H1 (cell line): Measurements from ENCODE around the gene PCSK1N. TPM values are rescaled to one million over a fixed set of nuclear protein-coding genes. Genes with fewer than 3 reads are reported as not detected.

Source experiments
- CTCF ChIA-PET: fragments of 300-600 bp; sonication (Branson Sonifier 250); formaldehyde crosslinking; loops from one replicate; lab custom pipeline; 2021; ENCODE audit not compliant: partially characterized antibody; lab: Charles Lee
- POLR2A ChIA-PET: fragments of 300-600 bp; sonication (Branson Sonifier 250); formaldehyde crosslinking; loops from one replicate; lab custom pipeline; 2021; ENCODE audit warnings: inconsistent platforms; ENCODE audit not compliant: partially characterized antibody; lab: Charles Lee
- DNase-seq, 2 experiments: peaks; one replicate each; pipeline versions ENCODE4 v3.0.0 to v3.0.0-alpha.2; 2010 to 2022; ENCODE audit warnings: low spot score in 2 of 2, low read depth in 1 of 2, mixed read lengths in 1 of 2
- FAIRE-seq: peaks from 2 replicates; lab custom pipeline; 2011; peaks lifted over from hg19 to GRCh38; lab: Jason Lieb, UNC
- H2AFZ ChIP-seq: 2 replicates; pipeline ENCODE4 v1.8.1; 2012; ENCODE audit warnings: low read length, inconsistent platforms
- H2AK5ac ChIP-seq: 2 replicates; pipeline ENCODE4 v1.6.1; 2013; ENCODE audit warnings: low read depth, low read length
- H2BK120ac ChIP-seq: replicated peaks from 2 replicates; pipeline ENCODE3; 2013; ENCODE audit warnings: low read depth, low read length, inconsistent platforms
- H2BK12ac ChIP-seq: 2 replicates; pipeline ENCODE4 v1.6.1; 2013; ENCODE audit warnings: low read depth, low read length
- H2BK15ac ChIP-seq: 2 replicates; pipeline ENCODE4 v1.6.1; 2013; ENCODE audit warnings: low read length
- H2BK20ac ChIP-seq: 2 replicates; pipeline ENCODE4 v1.6.1; 2013; ENCODE audit warnings: low read length
- H2BK5ac ChIP-seq: 2 replicates; pipeline ENCODE4 v1.6.1; 2013; ENCODE audit warnings: low read depth, low read length
- H3K14ac ChIP-seq: 2 replicates; pipeline ENCODE4 v1.6.1; 2013; ENCODE audit warnings: inconsistent platforms; ENCODE audit not compliant: insufficient read length
- H3K18ac ChIP-seq: 2 replicates; pipeline ENCODE4 v1.6.1; 2013; ENCODE audit warnings: low read length; ENCODE audit errors: extremely low read depth
- H3K23ac ChIP-seq: 2 replicates; pipeline ENCODE4 v1.6.1; 2013; ENCODE audit warnings: inconsistent platforms; ENCODE audit not compliant: insufficient read length
- H3K23me2 ChIP-seq: 2 replicates; pipeline ENCODE4 v1.6.1; 2013; ENCODE audit warnings: low read depth, low read length
- H3K27ac ChIP-seq: 2 replicates; pipeline ENCODE4 v1.6.1; 2011; ENCODE audit warnings: low read depth, low read length, inconsistent platforms
- H3K27me3 ChIP-seq, 4 experiments: replicated peaks in 1 of 4; 1 replicate in 1 of 4; 2 replicates in 3 of 4; pipeline versions ENCODE4 v1.6.1 to v1.8.1; 2011 to 2013; ENCODE audit warnings: low read length in 3 of 4, mild to moderate bottlenecking in 3 of 4, inconsistent platforms in 2 of 4, mixed read lengths in 2 of 4, moderate library complexity in 1 of 4; ENCODE audit not compliant: control insufficient read depth in 3 of 4, insufficient read depth in 3 of 4; ENCODE audit errors: extremely low read depth in 1 of 4
- H3K36me3 ChIP-seq, 4 experiments: 2 replicates each; pipeline versions ENCODE4 v1.6.1 to v1.8.1; 2011 to 2013; ENCODE audit warnings: mild to moderate bottlenecking in 4 of 4, low read length in 3 of 4, moderate library complexity in 2 of 4, control low read depth in 1 of 4, inconsistent platforms in 1 of 4; ENCODE audit not compliant: insufficient read depth in 4 of 4, control insufficient read depth in 2 of 4
- H3K4ac ChIP-seq: replicated peaks from 2 replicates; pipeline ENCODE3; 2013; ENCODE audit warnings: low read length, low read depth, mixed read lengths, inconsistent platforms; ENCODE audit not compliant: insufficient read length
- H3K4me1 ChIP-seq, 4 experiments: replicated peaks in 1 of 4; 1 replicate in 1 of 4; 2 replicates in 3 of 4; pipeline versions ENCODE4 v1.6.1 to v1.8.1; 2011 to 2013; ENCODE audit warnings: low read length in 3 of 4, inconsistent platforms in 2 of 4, mixed read lengths in 1 of 4; ENCODE audit not compliant: insufficient read depth in 4 of 4, control insufficient read depth in 3 of 4
- H3K4me2 ChIP-seq, 2 experiments: 2 replicates each; pipeline versions ENCODE4 v1.6.1 to v1.8.1; 2011 to 2013; ENCODE audit warnings: low read depth in 2 of 2, low read length in 2 of 2, control low read depth in 1 of 2, inconsistent platforms in 1 of 2, mild to moderate bottlenecking in 1 of 2; ENCODE audit not compliant: insufficient read depth in 1 of 2
- H3K4me3 ChIP-seq, 4 experiments: fragments of 200-600, 300-600 bp in 1 of 4; sonication (generic), shearing (Covaris generic), sonication (Bioruptor Twin) in 1 of 4; 2 replicates each; pipeline versions ENCODE4 v1.5.1 to v1.8.1; 2011 to 2016; ENCODE audit warnings: low read length in 4 of 4, low read depth in 3 of 4, control low read depth in 2 of 4, inconsistent platforms in 2 of 4, mild to moderate bottlenecking in 2 of 4, mixed read lengths in 1 of 4, moderate library complexity in 1 of 4; ENCODE audit not compliant: insufficient read depth in 2 of 4; ENCODE audit errors: extremely low read depth in 1 of 4
- H3K56ac ChIP-seq: replicated peaks from 2 replicates; pipeline ENCODE3; 2013; ENCODE audit warnings: low read depth, mild to moderate bottlenecking, mixed read lengths, low read length, inconsistent platforms; ENCODE audit not compliant: insufficient read length
- H3K79me1 ChIP-seq: 2 replicates; pipeline ENCODE4 v1.6.1; 2013; ENCODE audit warnings: low read depth, low read length, control low read depth
- H3K79me2 ChIP-seq, 2 experiments: 2 replicates each; pipeline versions ENCODE4 v1.6.1 to v1.8.1; 2012 to 2013; ENCODE audit warnings: low read length in 2 of 2, mild to moderate bottlenecking in 2 of 2, inconsistent platforms in 1 of 2; ENCODE audit not compliant: insufficient read depth in 2 of 2, control insufficient read depth in 1 of 2
- H3K9ac ChIP-seq, 4 experiments: replicated peaks in 1 of 4; 1 replicate in 1 of 4; 2 replicates in 3 of 4; pipeline versions ENCODE4 v1.6.1 to v1.8.1; 2011 to 2013; ENCODE audit warnings: low read depth in 3 of 4, low read length in 3 of 4, control low read depth in 2 of 4, mild to moderate bottlenecking in 2 of 4, moderate library complexity in 2 of 4, inconsistent platforms in 1 of 4; ENCODE audit errors: extremely low read depth in 1 of 4
- H3K9me3 ChIP-seq, 2 experiments: 2 replicates each; pipeline versions ENCODE4 v1.6.1 to v1.8.1; 2012 to 2013; ENCODE audit warnings: mild to moderate bottlenecking in 2 of 2, moderate library complexity in 2 of 2, control low read depth in 1 of 2, inconsistent platforms in 1 of 2, low read depth in 1 of 2, low read length in 1 of 2, mixed read lengths in 1 of 2; ENCODE audit not compliant: insufficient read depth in 2 of 2
- H4K20me1 ChIP-seq, 2 experiments: replicated peaks in 1 of 2; 2 replicates each; pipeline versions ENCODE3 to v1.8.1; 2011 to 2013; ENCODE audit warnings: inconsistent platforms in 2 of 2, low read length in 2 of 2, mild to moderate bottlenecking in 1 of 2; ENCODE audit not compliant: insufficient read depth in 2 of 2, control insufficient read depth in 1 of 2
- H4K5ac ChIP-seq: 2 replicates; pipeline ENCODE4 v1.6.1; 2013; ENCODE audit warnings: low read length, low read depth, mixed read lengths, inconsistent platforms; ENCODE audit not compliant: insufficient read length
- H4K8ac ChIP-seq: 2 replicates; pipeline ENCODE4 v1.8.0; 2013; ENCODE audit warnings: mild to moderate bottlenecking, moderate library complexity, low read length, inconsistent platforms; ENCODE audit not compliant: insufficient read depth; ENCODE audit errors: extremely low read depth
- H4K91ac ChIP-seq: replicated peaks from 2 replicates; pipeline ENCODE3; 2013; ENCODE audit warnings: low read length, mixed read lengths, inconsistent platforms; ENCODE audit not compliant: insufficient read length
- PHF8 ChIP-seq: fragments of 200-600 bp; sonication (generic); conservative IDR thresholded peaks from 2 replicates; pipeline ENCODE4 v1.7.1; 2012; ENCODE audit warnings: low read depth, mild to moderate bottlenecking, inconsistent platforms, low read length, moderate library complexity
- POLR2A ChIP-seq, 2 experiments: IDR thresholded peaks; 1 replicate in 1 of 2; 2 replicates in 1 of 2; pipeline ENCODE4 v1.6.1; 2011; ENCODE audit warnings: low read depth in 2 of 2, low read length in 2 of 2, mild to moderate bottlenecking in 2 of 2; ENCODE audit errors: control extremely low read depth in 1 of 2
- SP1 ChIP-seq: IDR thresholded peaks from 2 replicates; pipeline ENCODE4 v1.6.1; 2011; ENCODE audit warnings: low read depth, low read length
- SRF ChIP-seq: IDR thresholded peaks from 2 replicates; pipeline ENCODE4 v1.6.1; 2011; ENCODE audit warnings: mild to moderate bottlenecking, low read depth, low read length, moderate library complexity
- TCF12 ChIP-seq: IDR thresholded peaks from 2 replicates; pipeline ENCODE4 v1.6.1; 2011; ENCODE audit warnings: low read depth, mild to moderate bottlenecking, low read length
- ZNF274 ChIP-seq: IDR thresholded peaks from 2 replicates; pipeline ENCODE4 v1.7.0; 2012; ENCODE audit warnings: low read length, borderline replicate concordance; ENCODE audit errors: extremely low read depth
- WGBS, 2 experiments: shearing (Covaris generic) in 1 of 2; methylation state at CpG; one replicate each; pipeline versions ENCODE4 v1.1.6 to v1.1.7; 2013 to 2015; ENCODE audit warnings: low lambda C conversion rate in 2 of 2, mixed read lengths in 2 of 2, inconsistent platforms in 1 of 2, low coverage in 1 of 2, missing lambda C conversion rate in 1 of 2; ENCODE audit not compliant: insufficient replicate concordance in 2 of 2, insufficient coverage in 1 of 2, insufficient read length in 1 of 2; ENCODE audit errors: extremely low coverage in 1 of 2, missing lambda C conversion rate in 1 of 2; 5-methylcytosine and 5-hydroxymethylcytosine counted together
- polyA plus RNA-seq, 7 experiments: library from polyadenylated mRNA; depleted of rRNA in 3 of 7; stranded (reverse) in 5 of 7; unstranded in 2 of 7; fragments of >200 nt in 5 of 7; fragments of 200-250 nt in 2 of 7; gene quantifications; 1 replicate in 5 of 7; 2 replicates in 1 of 7; 4 replicates in 1 of 7; pipeline versions ENCODE4 v1.2.1 to v1.2.3, GENCODE V29; 2011 to 2013; ENCODE audit warnings: missing spikeins in 2 of 7, mixed read lengths in 2 of 7
- total RNA-seq: library from RNA; stranded (reverse); fragmentation: NEBNext Ultra II Directional; extraction: Animal tissue kit (Norgen Biotek cat#: 25700); gene quantifications from 2 replicates; pipeline ENCODE4 v1.2.1, GENCODE V29; 2021

Gene PCSK1N
- total and polyA plus RNA-seq, 2 of the 8 experiments (the other 6 are each of a cell fraction or from before 2014, with no cell fraction given): 3.6 to 4.5 TPM

- no peaks in the 10 kb centered on the region for H3K9me3 ChIP-seq
- H3K27ac ChIP-seq: no peak overlapping the region
- H3K23me2 ChIP-seq: no peaks in the 10 kb centered on the region
- no peaks in the 10 kb centered on the region for H3K79me2 ChIP-seq
- H4K5ac ChIP-seq: no peak overlapping the region
- H2AFZ ChIP-seq: no peak overlapping the region
- no peak overlapping the region for H3K4me3 ChIP-seq
- no peak overlapping the region for H2BK120ac ChIP-seq
- no peak overlapping the region; the same call in 1 of the 2 replicates for H4K8ac ChIP-seq
- no peak overlapping the region for H3K18ac ChIP-seq
- TF ChIP-seq SP1 (no peak), SRF (no peak), TCF12 (no peak), ZNF274 (no peak), POLR2A (IDR thresholded peaks at IDR 0.05; ENCODE audit: control extremely low read depth in 1 of 2, low read depth in 2 of 2, low read length in 2 of 2) (no peak), PHF8 (no peak)
- no peak overlapping the region for H2AK5ac ChIP-seq
- H3K4me2 ChIP-seq: no peak overlapping the region
- H4K20me1 ChIP-seq: no peaks in the 10 kb centered on the region
- 87% methylated on average over 3 of the region's 8 CpGs; no CpG with 5 or more reads in 1 of the 2 experiments for WGBS, 2 experiments
- H4K91ac ChIP-seq: no peak overlapping the region
- DNase-seq (no peak), FAIRE-seq (no peak)
- H3K14ac ChIP-seq: no peak overlapping the region
- POLR2A ChIA-PET: no interaction called here
- CTCF ChIA-PET: no interaction called here
- no peak overlapping the region for H3K56ac ChIP-seq
- H2BK12ac ChIP-seq: no peak overlapping the region
- H3K36me3 ChIP-seq: no peaks in the 10 kb centered on the region
- no peak overlapping the region for H2BK5ac ChIP-seq
- no peak overlapping the region for H3K9ac ChIP-seq
- no peaks in the 10 kb centered on the region for H3K4me1 ChIP-seq
- H3K27me3 ChIP-seq: no peaks in the 10 kb centered on the region
- no peak overlapping the region for H2BK20ac ChIP-seq
- no peak overlapping the region for H3K4ac ChIP-seq
- no peaks in the 10 kb centered on the region for H3K79me1 ChIP-seq
- no peak overlapping the region for H2BK15ac ChIP-seq
- no peak overlapping the region for H3K23ac ChIP-seq
Observed at GRCh38 chrX:48794911-48795515, 40.4 kb downstream of the PCSK1N start.
